Mesothelial cell of epicardium (in vitro differentiated cells): Measurements from ENCODE around the gene GAL3ST3. TPM values are rescaled to one million over a fixed set of nuclear protein-coding genes. Genes with fewer than 3 reads are reported as not detected.
A peak's percentile ranks its signal among the peaks of the same experiment; 100 is the strongest.

Source experiments
- DNase-seq, 2 experiments: peaks; one replicate each; pipeline ENCODE4 v3.0.0; 2021; ENCODE audit warnings: low spot score in 2 of 2; ENCODE audit not compliant: unreplicated experiment in 2 of 2
- H3K27ac Mint-ChIP-seq: 2 replicates; pipeline ENCODE4 v1.8.0; 2021; ENCODE audit warnings: mixed read lengths
- H3K27me3 Mint-ChIP-seq: 2 replicates; pipeline ENCODE4 v1.8.0; 2021; ENCODE audit warnings: low read depth, mixed read lengths
- H3K36me3 Mint-ChIP-seq: 2 replicates; pipeline ENCODE4 v1.8.0; 2021; ENCODE audit warnings: mixed read lengths
- H3K4me1 Mint-ChIP-seq: 2 replicates; pipeline ENCODE4 v1.8.0; 2021; ENCODE audit warnings: mixed read lengths
- H3K4me3 Mint-ChIP-seq: 2 replicates; pipeline ENCODE4 v1.8.0; 2021; ENCODE audit warnings: mild to moderate bottlenecking, moderate library complexity, mixed read lengths
- H3K9me3 Mint-ChIP-seq: 2 replicates; pipeline ENCODE4 v1.8.0; 2021; ENCODE audit warnings: mixed read lengths
- CTCF ChIP-seq: fragments of 200-600 bp; sonication (generic); IDR thresholded peaks from one replicate; pipeline ENCODE4 v1.5.0; 2021; ENCODE audit warnings: antibody characterized with exemption; ENCODE audit not compliant: unreplicated experiment
- total RNA-seq: library from RNA; stranded (reverse); gene quantifications from 3 replicates; pipeline ENCODE4 v1.2.1, GENCODE V29; 2021

Gene GAL3ST3
- total RNA-seq, 1 donor from 2014 or later, result 5.7 TPM

- TF ChIP-seq CTCF, result no peak
- H3K36me3 Mint-ChIP-seq, result peaks cover 26% of the 10 kb centered on the region
- H3K4me1 Mint-ChIP-seq, result peaks cover 26% of the 10 kb centered on the region
- H3K27me3 Mint-ChIP-seq, result no peaks in the 10 kb centered on the region
- no peaks in the 10 kb centered on the region for H3K9me3 Mint-ChIP-seq
- H3K4me3 Mint-ChIP-seq, result peak overlapping the region; percentile 90
- no peak for DNase-seq
- peak overlapping the region; percentile 79 for H3K27ac Mint-ChIP-seq
These were observed 23.1 kb upstream of the GAL3ST3 start for GRCh38 chr11:66072081-66072480.

GRCh38 chr11:66071381-66071801 is 22.4 kb upstream of the GAL3ST3 start:
- H3K36me3 Mint-ChIP-seq, result peaks cover 32% of the 10 kb centered on the region
- peak overlapping the region; percentile 90 for H3K4me3 Mint-ChIP-seq
- peaks cover 26% of the 10 kb centered on the region for H3K4me1 Mint-ChIP-seq
- H3K27ac Mint-ChIP-seq, result peak overlapping the region; percentile 79
- peak in 1 of 2 experiments; percentile 16 for DNase-seq
- H3K9me3 Mint-ChIP-seq, result no peaks in the 10 kb centered on the region
- no peak for TF ChIP-seq CTCF
- H3K27me3 Mint-ChIP-seq, result no peaks in the 10 kb centered on the region

GRCh38 chr11:66070604-66071380 is 21.8 kb upstream of the GAL3ST3 start:
- no peak for TF ChIP-seq CTCF
- Mint-ChIP-seq H3K9me3 (no peaks in the 10 kb centered on the region), H3K4me1 (peaks cover 26% of the 10 kb centered on the region), H3K4me3 (peak overlapping the region; percentile 90), H3K36me3 (peaks cover 32% of the 10 kb centered on the region), H3K27ac (peak overlapping the region; percentile 79), H3K27me3 (no peaks in the 10 kb centered on the region)
- DNase-seq, result peak; percentile 31 to 48

GRCh38 chr11:66069715-66070603 is 21.0 kb upstream of the GAL3ST3 start, which contains the start of gene PACS1:
PACS1 (plus strand) TSS chr11:66070272; CDS start chr11:66070487, 215 bp downstream.
- Mint-ChIP-seq H3K27me3 (no peaks in the 10 kb centered on the region), H3K4me1 (peaks cover 26% of the 10 kb centered on the region), H3K4me3 (peak within 1 kb of the TSS; percentile 90), H3K36me3 (peaks cover 34% of the 10 kb centered on the region), H3K27ac (peak within 1 kb of the TSS; percentile 91), H3K9me3 (peaks cover 4% of the 10 kb centered on the region)
- DNase-seq, result peak; percentile 58 to 71
- TF ChIP-seq CTCF, result no peak

GRCh38 chr11:66068923-66069714 is 20.2 kb upstream of the GAL3ST3 start:
- DNase-seq, result peak in 1 of 2 experiments; percentile 42
- Mint-ChIP-seq H3K4me3 (peak overlapping the region; percentile 77), H3K4me1 (peaks cover 26% of the 10 kb centered on the region), H3K36me3 (peaks cover 37% of the 10 kb centered on the region), H3K9me3 (peaks cover 6% of the 10 kb centered on the region), H3K27me3 (no peaks in the 10 kb centered on the region), H3K27ac (peak overlapping the region; percentile 91)
- no peak for TF ChIP-seq CTCF
